SW480 (cell line): ENCODE data around the gene TEX22.

ENCODE experiments used
- DNase-seq: peaks from one replicate; pipeline ENCODE4 v3.0.0-alpha.2; 2016; ENCODE audit warnings: low spot score

Gene TEX22

DNA sequence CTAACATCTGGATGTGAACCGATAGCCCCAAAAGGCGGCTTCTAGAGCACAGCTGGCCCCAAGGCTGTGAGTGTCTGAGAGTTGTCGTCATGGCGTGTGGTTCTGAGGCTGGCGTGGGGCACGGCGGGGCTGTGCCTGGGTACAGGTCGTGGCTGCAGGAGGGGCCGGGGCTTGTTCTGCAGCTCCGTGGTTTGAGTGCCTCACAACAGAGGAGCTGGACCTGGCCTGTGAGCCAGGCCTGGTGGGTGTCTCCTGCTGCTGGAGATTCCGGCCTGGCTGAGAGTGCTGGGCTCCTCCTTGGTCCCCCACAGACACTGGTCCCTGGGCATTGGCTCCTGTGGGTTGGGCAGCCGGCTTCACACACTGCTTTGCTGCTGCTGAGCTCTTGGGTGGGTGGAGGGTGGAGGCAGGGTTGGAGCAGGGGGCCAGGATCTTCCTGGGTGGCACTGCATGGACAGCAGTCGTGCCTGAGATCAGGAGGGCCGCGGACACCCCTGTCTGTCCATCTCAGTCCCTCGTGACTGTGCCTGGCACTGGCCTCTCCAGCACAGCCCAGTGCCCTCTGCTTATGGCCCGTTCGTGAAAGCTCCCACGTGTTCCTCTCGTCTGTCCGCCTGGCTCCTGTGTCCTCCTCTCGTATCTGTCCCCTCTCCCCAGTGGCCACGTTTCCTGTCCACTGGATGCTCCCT is 31.8 kb upstream of the TEX22 start:
- DNase-seq = no peak

DNA sequence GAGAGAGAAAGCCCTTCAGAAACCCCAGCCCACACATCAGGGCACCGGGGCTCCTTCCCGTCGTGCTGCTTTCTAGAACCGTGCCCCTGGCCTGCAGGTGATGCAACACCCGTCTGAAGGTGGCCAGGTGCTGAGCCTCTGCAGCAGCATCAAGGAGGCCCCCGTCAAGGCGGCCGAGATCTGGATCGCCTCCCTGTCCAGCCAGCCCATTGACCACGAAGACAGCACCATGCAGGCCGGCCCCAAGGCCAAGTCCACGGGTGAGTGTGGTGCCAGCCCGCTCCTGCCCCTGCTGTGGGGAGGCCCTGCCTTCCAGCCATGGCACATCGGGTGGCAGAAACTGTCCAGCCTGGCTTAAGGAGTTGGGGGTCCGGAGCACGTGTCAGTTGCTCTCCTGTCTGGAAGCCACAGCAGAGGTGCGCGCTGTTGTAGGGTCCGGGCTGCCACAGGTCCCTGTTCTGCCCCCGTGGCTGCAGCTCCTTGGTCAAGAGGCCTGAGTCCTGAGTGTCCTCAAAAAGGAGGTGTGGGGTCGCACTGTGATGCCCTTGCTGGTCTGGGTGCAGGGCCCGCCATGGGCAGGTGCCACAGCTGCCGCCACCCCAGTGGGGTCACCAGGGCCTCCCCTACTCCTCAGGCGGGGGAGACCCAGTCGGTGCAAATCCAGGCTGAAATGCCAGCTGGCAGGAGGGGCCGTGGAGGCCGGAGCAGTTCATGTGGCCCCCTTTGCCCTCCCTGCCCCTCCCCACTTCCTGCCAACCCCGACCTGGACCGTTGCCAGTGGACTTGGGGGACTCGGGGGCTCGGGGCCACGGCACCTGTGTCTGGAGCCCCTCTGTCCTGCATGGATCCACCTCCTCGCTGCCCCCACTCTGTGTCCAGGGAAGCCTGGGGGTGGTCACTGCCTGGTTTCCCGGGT is 31.0 kb upstream of the TEX22 start:
- DNase-seq = no peak

DNA sequence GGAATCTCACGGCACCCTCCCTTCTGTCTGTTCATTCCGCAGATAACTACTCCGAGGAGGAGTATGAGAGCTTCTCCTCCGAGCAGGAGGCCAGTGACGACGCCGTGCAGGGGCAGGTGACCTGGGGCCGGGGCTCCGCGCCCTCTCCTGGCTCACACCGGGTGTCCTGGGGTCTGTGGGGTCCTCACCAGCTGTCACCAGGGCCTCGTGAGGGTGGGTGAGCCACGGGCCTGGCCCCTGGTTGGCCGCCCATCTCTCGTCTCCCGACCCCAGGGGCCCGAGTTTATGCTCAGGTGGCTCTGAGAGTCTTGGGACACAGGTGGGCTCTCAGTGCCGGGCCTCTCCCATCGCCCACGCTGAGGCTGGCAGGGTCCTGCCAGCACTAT is 30.3 kb upstream of the TEX22 start:
- DNase-seq = no peak

- no peak for DNase-seq
These were observed 29.9 kb upstream of the TEX22 start for GRCh38 chr14:105368426-105368825.

- no peak for DNase-seq
These were observed 29.3 kb upstream of the TEX22 start for GRCh38 chr14:105368910-105369652.

- no peak for DNase-seq
These were observed 28.7 kb upstream of the TEX22 start for GRCh38 chr14:105369653-105370040.

- DNase-seq = no peak
These were observed 23.9 kb upstream of the TEX22 start for GRCh38 chr14:105374389-105374788.

- no peak for DNase-seq
These were observed 22.7 kb upstream of the TEX22 start for GRCh38 chr14:105375635-105376057.

DNA sequence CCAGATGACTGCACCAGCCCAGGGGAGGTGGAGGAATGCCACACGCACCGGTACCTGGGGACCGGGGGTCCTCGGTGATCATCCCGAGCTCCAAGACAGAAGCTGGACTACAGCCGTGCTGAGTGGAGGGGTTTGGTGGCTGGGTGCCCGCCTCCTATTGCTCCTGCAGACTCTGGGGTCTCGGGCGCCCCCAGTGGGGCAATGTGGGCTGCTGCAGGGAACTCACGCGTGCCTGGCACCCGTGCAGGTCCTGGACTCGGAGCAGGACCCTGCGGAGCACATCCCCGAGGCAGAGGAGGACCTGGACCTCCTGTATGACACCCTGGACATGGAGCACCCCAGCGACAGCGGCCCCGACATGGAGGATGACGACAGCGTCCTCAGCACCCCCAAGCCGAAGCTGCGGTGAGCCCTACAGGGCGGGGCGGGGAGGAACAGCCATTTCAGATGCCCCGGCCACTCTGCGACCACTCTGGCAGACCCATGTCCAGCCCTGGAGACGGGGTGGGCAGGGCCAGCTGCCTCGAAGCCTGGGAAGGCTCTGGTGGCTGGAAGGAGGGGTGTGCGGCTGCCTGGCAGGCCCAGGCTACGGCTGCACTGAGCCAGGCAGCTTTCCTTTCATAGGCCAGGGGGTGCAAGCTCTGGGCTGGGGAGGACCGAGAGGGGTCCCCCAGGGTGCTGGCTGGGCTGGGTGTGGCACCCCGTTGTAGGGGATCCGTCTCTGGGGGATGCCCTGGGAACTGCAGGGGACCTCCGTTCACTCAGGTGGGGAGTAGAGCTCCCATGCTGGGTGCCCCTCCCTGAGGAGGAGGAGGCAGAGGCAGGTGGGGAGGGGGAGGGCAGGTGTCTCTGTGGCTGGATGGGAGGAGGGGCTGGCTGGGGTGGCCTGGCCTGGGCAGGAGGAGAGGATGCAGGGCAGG is 21.6 kb upstream of the TEX22 start:
- DNase-seq = no peak

- DNase-seq = no peak
These were observed 20.7 kb upstream of the TEX22 start for GRCh38 chr14:105377555-105378182.

- DNase-seq = no peak
These were observed 20.1 kb upstream of the TEX22 start for GRCh38 chr14:105378199-105378598.

GRCh38 chr14:105378873-105379685 is 19.3 kb upstream of the TEX22 start:
- no peak for DNase-seq

- DNase-seq = no peak
These were observed 18.4 kb upstream of the TEX22 start for GRCh38 chr14:105379946-105380345.

- DNase-seq = no peak
These were observed 17.6 kb upstream of the TEX22 start for GRCh38 chr14:105380756-105381155.

GRCh38 chr14:105381446-105382342 is 16.6 kb upstream of the TEX22 start:
- DNase-seq = no peak

GRCh38 chr14:105382343-105383082 is 15.8 kb upstream of the TEX22 start:
- DNase-seq = no peak

DNA sequence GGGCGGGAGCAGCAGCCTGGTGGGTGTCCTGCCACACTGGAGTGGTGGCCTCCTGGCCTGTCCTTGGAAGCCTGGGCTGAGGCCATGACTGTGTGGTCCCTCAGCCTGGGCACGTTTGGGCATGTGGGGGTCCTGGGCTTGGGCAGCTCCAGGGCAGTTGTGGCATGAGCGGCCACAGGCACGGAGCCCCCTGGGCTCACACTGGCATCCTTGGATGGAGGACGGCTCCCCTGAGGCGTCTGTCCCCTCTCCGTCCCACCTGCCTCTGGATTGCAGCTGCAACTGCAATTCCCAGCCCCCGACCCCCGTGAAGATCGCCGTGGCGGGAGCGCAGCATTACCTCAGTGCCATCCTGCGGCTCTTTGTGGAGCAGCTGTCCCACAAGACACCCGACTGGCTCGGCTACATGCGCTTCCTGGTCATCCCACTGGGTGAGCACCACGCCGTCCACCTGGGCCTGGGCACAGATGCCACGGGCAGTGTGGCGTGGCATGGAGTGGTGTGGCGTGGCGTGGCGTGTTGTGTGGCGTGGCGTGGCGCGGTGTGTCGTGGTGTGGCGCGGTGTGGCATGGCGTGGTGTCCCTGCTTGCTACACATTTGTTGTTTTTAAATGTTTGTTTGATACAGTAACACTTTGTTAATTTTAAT is 15.1 kb upstream of the TEX22 start:
- no peak for DNase-seq

GRCh38 chr14:105384041-105384557 is 14.2 kb upstream of the TEX22 start:
- no peak for DNase-seq
